NCI-H2196 treated with DMSO at 0.1 percent for 48 hours (cell line): ENCODE data around the gene PRDM12.

Source experiments
- DNase-seq: peaks from one replicate; lab custom pipeline; 2025; ENCODE audit not compliant: unreplicated experiment; lab: John Stamatoyannopoulos, UW

The PRDM12 gene

DNA sequence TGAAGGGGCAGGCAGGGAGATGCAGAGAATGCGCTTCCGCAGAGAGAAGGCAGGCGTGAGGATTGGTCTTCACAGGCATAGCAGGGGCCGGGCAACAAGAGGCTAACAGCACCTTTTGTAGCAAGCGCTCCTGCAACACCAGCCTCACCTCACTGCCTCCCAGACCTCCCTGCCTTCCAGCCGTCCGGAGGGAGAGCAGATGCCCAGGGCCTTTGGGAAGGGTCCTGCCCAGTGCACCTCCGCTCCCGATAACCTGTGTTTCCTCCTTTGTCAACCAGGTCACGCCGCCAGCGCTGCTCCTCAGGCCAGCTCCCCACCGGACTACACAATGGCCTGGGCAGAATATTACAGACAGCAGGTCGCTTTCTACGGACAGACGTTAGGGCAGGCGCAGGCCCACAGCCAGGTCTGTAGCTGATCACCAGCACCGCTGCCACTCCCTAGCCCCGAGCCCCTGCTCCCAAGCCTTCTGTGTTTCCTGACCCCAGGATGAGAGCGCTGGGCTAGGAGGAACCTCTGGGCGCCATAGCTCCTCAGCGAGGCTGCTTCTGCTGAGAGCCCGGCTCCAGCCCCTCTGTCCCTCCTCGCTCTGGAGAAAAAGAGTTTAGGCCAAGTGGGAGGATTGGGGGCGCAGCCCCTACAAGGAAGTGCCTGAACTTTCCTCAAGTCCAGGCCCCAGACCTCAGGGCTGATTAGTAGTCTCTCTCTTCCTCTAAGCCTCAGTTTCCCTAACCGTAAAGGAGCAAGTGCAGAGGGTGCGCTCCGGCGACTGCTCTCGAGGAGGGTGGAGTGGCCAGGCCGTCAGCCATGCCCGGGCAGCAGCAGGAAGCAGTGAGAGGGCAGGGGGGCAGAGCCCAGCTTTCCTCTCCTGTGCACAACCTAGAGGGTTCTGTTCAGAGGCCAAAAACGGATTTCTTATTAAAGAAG, 28.4 kb upstream of the PRDM12 start:
- DNase-seq, result no peak

DNA sequence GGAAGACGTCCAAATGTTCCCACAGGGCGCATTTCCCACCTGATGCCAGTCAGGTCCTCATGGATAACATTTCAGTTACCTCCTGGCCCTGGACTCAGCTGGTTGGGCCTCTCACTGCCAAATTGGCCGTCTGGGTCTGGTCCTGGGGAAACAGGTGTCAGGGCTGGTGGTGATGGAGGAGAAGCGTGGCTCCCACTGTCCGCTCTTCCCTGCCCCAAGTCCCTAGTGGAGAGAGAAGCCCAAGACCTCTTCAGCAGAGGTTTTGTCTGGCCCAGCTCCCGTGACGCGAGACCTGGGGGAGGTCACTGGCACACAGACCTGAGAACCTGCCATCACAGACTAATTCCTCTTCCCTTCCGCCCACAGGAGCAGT, 27.8 kb upstream of the PRDM12 start:
- DNase-seq, result no peak

DNA sequence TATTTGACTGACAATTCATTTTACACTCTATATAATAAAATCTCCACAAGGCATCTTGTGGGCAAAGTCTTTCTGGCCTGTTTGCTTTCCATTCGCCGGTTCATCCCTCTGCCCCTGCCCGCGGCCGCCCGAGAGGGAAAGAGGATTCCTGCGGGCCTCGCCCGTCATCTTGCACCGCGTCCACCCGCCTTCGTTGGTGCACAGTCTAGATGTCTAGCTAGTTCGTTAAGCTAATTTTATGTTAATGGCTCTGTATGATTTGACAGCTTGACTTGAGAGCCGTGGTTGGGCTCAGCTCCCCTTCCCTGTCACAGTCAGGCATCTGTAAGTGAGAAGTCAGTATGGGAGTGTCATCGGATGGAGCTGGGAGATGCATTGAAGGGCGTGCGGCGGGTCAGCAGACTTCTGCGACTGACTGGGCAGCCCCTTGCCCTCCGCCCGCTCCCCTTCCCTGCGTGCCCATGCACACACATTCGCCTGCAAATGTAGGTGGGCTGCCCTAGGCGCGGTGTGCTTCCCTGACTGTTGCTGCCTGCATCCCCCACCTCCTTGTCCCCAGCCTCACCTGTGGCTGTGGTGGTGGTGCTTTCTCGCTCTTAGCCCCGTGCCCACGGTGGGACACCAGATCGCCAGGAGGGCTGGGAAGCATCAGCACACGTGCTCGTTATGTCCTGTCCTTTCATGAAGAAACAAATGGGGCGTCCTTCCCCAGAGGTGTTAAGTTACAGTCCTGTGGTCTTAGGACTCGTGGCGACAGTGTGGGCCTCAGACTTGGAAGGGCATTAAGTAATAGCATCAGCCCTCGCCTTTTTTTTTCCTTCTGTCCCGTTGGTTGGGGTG, 25.9 kb upstream of the PRDM12 start:
- DNase-seq, result no peak

DNA sequence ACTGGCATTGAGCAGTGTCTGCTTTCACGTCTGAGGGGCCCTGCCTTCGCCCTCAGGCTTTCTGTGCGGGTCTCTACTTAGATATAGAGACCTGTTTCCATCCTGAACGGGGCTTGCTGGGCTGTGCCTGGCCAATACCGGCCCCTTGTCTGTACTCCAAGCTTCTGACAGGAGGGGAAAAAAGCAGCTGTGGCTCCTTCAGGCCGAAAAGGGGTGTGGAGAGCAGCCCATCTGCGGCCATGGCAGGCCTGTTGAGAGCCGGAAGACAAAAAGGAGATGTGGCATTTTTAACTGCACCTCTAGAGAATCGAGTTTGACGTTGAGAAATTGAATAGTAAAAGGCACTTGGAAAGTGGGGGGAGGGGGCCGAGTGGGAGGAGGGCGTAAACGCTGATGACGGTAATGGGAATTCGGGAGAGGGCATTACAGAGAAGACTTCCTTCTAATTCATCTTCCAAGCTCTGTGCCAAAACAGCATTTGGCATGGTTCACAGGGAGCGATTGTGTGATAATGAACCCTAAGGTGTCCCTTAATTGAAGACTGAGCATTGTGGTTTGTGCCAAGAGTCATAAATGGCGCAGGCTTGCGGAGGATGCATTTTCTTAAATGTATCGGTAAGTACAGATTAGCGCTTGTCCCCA, 25.1 kb upstream of the PRDM12 start:
- DNase-seq, result no peak

DNA sequence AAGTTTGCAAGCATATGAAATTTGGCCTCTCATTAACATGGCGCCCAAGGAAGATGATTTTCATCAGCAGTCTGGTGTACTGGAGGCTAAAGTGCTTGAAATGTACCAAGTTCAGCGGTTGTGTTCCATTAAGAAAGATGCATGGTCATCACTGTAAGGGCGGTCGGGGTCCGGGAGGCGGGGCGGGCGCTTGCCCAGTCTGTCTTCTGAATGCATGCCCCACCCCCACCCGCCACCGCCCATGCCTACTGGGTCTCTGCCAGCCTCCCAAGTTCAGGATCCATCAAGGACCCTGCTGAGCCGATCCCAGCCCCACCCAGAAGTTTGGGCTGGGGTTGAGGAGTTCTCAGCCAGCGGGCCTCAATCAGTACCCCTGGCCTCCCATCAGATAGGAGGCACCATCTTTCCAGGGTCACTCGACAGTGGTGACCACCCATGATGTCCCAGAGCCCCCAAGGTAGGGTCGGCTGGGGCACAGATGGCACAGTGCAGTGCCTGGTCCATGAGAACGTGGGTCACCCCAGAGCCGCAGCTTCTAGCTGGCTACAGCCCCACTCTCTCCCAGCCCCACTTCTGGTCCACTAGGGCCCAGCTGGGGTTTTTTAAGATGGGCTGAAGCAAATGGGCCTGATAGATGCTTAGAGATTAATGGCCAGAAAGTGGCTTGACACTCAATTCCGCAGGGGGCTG, 24.4 kb upstream of the PRDM12 start:
- DNase-seq, result no peak

DNA sequence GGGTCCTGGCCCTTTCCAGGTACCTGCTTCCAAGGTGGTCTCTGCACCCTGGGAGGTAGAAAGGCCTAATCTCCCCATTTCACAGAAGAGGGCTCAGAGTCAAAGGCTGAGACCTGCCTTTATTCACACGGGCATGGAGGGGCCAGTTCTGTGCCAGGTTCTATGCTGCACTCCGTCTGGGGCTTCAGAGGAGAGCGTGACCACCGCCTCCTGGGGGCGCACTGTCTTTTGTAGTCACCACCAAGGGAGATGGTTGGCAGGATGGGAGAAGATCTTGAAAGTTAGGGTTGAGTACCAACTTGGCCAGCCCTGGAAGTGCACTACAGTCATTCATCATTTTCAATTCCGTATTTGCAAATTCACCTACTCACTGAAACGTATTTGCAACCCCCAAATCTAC, 23.7 kb upstream of the PRDM12 start:
- DNase-seq, result no peak

DNA sequence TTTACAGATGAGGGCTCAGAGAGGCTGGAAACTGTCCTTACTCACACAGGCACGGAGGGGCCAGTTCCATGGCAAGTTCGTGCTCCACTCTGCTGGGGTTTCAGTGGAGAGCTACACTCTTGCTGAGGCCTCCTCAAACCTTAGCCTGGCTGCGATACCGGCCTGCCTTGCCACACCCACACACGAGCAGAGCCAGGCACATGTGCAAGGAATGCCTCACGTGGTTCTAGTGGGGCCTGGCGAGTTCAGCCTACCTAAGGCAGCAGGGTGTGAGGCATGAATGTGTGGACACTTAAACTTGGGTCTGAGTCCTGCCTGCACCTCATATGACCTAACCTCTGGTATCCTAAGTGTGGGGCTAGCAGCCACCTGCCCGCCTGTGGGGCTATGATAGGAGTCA, 21.5 kb upstream of the PRDM12 start:
- no peak for DNase-seq

DNA sequence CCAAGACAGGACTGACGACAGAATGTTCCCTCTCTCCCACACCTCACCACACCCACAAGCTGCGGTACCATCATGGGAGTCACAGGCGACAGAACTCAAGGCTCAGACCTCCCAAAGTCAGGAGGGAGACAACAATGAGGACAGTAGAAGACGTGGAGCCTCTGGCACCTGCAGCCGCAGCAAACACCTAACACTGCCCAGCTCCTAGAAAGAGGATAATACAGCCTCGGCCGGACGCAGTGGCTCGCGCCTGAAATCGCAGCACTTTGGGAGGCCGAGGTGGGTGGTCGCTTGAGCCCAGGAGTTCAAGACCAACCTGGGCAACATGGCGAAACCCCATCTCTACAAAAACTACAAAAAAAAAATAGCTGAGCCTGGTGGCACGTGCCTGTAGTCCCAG, 13.2 kb upstream of the PRDM12 start:
- no peak for DNase-seq

DNA sequence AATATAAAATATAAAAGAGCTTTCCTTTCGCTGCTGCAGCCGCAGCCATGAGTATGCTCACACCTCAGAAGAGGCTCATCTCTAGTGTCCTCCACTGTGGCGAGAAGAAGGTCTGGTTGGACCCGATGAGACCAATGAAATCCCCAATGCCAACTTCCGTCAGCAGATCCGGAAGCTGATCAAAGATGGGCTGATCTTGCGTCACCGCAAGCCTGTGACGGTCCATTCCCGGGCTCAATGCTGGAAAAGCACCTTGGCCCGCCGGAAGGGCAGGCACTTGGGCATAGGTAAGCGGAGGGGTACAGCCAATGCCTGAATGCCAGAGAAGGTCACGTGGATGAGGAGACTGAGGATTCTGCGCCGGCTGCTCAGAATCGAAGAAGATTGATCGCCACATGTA, 12.6 kb upstream of the PRDM12 start:
- DNase-seq, result no peak

DNA sequence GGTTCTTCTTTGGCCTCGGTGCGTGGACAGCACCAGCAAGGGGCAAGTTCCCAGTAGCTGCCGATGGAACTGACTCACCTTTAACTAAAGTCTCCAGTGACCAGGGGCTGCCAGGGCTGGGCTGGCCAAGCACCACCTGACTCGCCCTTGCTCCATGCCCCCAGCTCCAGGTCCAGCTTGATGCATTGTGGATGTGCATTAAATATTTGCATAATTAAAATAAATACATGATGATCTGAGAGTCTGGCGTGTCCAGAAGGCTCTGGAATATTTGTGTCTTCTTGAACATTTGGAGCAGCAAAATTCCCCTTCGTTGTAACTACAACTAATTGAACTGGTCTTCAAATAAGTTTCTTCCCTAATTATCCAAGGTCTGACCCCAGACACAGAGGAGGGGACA, 9.5 kb upstream of the PRDM12 start:
- no peak for DNase-seq

DNA sequence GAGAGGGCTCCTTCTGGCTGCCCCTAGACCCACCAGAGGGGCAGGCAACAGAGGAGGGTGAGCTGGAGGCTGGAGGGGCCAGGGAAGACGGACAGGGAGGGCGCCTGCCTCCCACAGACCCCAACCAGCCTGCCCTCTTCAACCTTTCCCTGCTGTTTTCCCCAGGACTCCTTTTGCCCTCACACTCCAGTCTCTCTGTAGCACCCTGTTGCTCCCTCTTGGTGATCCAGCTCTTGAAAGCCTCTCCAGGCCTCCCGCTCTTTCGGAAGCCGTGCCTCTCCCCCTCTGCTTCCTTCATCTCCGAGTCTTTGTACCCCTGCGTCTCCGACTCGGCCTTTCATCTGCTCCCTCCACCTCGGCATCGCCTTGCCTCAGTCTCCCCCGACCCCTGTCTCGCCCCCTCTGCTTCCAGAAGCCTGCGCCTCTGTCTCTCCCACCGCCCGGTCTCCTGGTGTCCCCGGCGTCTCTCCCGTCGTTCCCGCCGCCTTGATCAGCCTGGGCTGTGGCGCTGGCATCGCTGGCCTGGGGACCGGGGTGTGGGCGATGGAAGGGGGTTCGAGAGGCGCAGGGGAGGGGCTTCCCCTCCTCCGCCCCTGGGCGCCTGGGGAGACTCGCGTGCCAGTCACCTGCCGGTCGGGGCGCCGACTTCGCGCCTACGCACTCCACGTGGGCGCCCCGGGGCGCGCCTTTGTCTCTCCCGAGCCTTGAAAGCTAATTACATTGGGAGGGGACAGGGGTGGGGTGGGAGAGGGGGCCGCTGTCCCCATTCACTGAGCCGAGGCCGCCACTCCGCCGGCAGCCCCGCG, 5.3 kb upstream of the PRDM12 start:
- DNase-seq, result no peak

DNA sequence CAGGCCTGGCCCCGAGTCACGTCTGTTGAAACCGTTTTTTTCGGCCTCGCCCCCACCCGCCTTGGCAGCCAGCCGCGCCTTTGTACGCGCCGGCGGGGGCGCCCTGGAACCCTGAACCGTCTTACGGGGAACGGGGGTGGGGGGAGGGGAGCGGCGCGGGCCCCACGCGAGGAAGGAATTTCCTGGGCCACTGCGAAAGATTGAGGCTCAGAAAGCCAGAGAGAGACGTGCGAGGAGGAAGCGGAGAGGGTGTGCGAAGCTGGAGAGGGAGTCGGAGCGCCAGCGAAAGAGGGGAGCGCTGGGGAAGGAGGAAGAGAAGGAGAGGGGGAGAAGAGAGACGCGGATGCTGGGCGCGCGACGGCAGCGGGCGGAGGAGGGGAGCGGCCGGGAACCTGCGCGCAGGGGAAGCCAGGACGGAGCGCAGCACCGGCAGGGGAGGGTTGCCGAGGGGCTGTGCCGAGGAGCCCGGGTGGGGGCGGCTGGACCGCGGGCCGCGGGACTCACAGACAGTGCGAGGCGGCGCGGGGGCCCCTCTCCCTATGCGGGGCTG, 4.6 kb upstream of the PRDM12 start:
- DNase-seq, result no peak

DNA sequence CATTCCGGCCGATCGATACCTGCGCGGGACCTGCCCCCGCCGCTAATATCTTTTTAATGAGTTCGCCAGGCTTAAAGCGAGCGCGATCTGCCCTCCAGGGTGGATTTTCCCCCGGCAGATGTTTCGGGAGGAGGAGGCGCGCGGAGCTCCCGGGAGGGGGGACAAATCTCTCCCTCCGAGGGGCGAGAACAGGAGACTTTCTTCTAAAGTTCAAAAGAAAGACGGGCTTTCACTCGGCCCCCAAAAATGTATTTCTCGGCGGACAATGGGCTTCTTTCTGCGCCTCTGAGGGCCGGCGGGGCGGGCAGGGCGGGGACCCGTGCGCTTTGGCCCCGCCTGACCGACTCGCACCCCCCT, 4.1 kb upstream of the PRDM12 start:
- DNase-seq, result no peak

DNA sequence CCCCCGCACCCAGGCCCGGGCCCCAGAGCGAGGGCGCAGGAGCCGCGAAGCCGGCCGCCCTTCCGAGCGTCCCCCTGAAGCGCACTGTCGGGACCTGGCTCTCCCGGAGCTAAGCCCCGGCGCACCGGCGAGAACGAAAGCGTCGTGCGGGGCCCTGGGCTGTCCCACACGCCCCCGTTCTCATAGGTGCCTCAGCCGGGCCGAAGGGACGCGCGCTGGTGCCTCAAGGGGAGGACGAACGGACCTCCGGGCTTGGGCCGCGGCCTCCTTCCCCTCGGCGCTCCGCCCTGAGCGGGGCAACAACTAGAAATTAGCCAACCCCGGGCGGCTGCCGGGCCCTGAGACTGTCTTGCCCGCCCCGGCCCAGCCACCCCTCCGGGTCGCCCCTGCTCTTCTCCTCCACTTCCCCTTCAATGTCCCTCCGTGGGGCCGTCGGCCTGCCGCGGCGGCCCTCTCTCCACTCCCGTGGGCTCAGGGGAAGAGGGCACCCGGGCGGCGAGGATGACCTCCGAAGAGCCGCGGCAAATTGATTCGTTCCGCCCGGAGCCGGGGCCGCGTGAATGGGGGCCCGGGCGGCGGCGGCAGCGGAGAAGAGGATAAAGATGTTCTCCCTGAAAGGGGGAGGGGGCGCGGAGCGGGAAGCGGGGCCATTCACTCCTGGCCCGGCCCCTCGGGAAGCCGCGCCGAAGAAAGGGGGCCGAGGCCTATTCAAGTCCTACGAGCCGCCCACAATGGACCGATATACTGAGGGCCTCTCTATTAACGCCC, 3.5 kb upstream of the PRDM12 start:
- DNase-seq, result no peak

DNA sequence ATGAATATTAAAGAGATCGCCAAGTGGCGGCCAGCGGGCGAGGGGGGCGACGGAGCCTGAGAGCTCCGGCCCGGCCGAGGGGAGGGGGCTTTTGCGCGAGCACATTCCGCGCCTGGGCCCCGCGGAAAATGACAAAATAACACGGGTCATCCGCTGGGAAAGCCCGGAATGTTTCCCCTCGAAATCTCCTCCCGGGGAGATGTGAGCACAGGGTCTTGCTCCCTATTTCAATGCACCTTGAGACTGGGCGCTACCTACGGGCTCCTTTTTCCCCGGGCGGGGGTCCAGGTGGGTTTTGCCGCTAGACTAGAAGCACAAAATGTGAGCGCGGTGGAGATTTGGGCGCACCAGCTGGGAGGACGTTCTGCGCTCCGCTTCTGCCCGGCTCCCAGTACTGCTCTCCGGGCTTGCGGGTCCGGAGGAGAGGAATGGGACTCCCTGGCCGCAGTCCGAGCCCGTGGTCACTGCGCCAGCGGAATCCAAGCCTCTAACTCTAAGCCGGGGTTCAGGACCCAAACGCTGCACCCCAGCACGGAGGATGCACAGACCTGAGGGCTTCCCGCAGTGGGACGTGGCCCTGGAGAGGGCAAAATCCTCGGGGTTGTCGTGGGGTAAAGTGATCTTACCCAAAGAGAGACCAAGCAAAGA, 2.8 kb upstream of the PRDM12 start:
- no peak for DNase-seq

DNA sequence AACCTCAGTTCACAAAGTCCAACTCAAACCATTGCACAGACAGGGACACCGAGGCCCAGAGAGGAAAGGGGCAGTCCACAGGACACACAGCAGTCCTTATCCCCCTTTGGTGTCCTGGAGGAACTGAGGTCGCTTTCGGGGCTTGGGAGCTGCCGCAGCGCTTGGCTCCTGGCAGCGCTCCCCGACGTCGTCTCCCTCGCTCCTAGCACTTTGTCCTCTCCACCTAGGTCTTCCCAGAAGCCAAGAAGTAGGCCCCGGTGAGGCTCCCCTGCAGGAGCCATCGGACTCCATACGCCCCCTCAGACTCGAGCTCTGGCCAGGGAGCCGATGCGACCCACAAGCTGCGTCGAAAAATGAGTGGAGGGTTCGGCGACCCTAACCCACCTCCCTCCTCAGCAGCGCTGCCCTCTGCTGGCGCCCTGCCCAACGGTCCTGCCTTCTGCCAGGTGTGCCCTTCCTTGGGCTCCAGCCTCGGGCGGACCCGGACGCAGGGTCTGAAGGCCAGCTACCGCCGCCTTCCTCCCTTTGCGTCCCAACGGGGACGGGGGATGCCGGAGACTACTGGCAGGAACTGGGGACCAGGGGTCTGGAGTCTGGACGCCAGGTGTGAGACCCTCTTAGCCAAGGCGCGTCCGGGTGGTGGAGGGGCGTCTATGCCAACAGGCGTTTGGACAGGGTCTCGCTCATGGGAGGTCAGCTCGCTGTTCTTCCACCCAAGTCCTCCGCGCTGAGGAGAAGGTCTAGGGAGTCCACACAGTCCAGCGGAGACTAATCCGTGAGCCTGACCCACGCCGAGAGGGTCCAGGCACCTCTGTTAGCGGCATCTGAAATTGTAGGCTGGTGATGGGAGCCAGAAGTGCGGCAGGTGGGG, 2.1 kb upstream of the PRDM12 start:
- no peak for DNase-seq

DNA sequence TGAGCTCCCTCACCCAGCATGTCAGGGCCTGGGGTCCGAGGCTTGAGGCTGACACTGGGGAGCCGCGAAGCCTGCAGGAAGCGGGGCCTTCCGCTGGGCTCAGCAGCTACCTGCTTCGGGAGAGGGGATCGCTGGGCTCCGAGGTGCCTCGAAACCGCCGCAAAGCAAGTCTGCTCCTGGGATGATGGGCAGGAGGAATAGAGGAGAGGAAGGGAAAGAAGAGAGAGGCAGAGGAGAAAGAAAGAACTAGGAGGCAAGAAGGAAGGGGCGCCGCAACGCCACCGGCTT, 1.5 kb upstream of the PRDM12 start:
- no peak for DNase-seq

DNA sequence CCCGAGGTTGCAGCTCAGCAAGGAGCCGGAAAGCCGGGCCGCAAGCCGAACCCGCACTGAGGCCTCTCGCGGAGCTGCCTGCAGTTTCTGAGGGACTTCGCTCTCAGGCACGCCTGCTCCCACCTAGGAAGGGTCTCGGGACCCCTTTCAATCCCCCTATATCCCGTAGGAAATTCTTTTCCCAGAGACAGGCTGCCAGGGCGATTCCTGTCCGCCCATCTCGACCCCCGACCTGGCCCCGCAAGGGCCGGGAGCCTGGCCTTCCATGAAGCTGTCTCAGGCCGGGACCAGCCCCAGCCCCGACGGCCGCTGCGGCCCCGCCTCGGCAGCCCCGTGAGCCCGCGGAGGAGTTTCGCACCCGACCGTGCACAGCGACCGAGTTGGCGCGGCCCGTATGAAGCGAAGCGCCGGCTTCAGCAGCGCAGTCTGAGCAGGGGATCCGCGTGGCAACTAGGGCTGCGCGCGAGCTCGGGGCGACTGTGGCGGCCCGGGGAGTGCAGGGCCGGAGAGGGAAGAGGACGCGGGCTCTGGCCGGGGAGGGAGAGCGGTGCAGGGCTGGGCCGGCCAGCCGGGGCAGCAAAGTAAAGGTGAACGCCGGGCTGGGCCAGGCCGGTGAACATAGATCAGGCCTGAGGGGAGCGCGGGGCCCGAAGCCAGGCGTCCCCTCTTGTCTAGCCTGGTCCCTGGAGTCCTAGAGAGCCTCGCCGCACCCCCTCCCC, 977 bp upstream of the PRDM12 start:
- no peak for DNase-seq
